ENCODE measurements around the gene IGFL1.
"Not testable (repeated sequence)": the region's sequence is repeated elsewhere in the genome, so short reads cannot be mapped to it uniquely, and the experiment has no call there.

The IGFL1 gene

GRCh38 chr19:46273931-46274330 is 44.4 kb downstream of the IGFL1 start:
- not testable (repeated sequence) for H3K36me3 Mint-ChIP-seq (ENCODE audit: insufficient read depth); ATAC-seq (replicated peaks)

GRCh38 chr19:46279177-46279576 is 49.6 kb downstream of the IGFL1 start:
- Mint-ChIP-seq H3K27ac (no peak overlapping the region), H3K36me3 (ENCODE audit: insufficient read depth) (no peaks in the 10 kb centered on the region), H3K9me3 (no peaks in the 10 kb centered on the region), H3K27me3 (peaks cover 0 to 9% of the 10 kb centered on the region in 2 donors), H3K4me1 (ENCODE audit: low read depth in 2 of 2) (no peaks in the 10 kb centered on the region), H3K4me3 (no peak overlapping the region)
- DNase-seq (no peak), ATAC-seq (replicated peaks) (no peak)

More at GRCh38 chr19:46273931-46274330, 44.4 kb downstream of the IGFL1 start:
- not testable (repeated sequence) for H3K9me3 Mint-ChIP-seq; DNase-seq; H3K27me3 Mint-ChIP-seq; H3K27ac Mint-ChIP-seq; H3K4me3 Mint-ChIP-seq; H3K4me1 Mint-ChIP-seq (ENCODE audit: low read depth in 2 of 2)
